Jurkat, Clone E6-1 (cell line): ENCODE results near the gene CPT1C.

ENCODE experiments used
- DNase-seq: peaks from one replicate; pipeline ENCODE4 v3.0.0-alpha.2; 2011; ENCODE audit warnings: low read depth, low spot score
- H3K4me3 ChIP-seq: 2 replicates; pipeline ENCODE4 v1.5.1; 2011; ENCODE audit warnings: mild to moderate bottlenecking, low read length, control low read depth, moderate library complexity

The CPT1C gene

DNA sequence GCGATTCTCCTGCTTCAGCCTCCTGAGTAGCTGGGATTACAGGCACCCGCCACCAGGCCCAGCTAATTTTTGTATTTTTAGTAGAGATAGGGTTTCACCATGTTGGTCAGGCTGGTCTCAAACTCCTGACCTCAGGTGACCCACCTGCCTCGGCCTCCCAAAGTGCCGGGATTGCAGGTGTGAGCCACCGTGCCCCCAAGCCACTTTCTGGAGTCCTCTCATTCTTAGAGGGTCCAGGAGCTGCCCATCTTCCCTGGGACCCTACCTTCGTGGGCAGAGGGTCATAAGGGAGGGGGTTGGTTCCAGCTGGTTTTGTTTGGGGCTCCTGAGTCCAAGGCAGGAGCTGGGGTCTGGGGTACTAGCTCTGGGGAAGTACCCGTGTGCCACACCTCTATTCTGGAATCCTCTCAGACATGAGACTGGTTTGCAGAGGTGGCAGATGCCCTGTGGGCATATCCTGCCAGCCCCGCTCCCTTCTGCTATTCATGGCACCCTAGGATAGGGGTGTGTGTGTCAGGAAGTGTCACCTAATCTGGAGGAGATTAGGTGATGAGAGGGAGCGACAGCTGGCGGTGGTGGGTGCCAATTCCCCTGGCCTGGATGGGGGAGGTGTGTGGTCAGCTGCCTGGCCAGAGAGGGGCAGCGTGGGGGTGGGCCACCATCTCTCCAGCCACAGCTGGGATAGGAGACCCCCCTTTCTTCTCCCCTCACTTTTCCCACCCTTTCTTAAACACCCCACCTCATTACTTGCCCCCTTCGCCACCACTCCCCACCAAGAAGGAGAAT, 11.7 kb upstream of the CPT1C start:
- H3K4me3 ChIP-seq, result no peak overlapping the region
- no peak for DNase-seq

DNA sequence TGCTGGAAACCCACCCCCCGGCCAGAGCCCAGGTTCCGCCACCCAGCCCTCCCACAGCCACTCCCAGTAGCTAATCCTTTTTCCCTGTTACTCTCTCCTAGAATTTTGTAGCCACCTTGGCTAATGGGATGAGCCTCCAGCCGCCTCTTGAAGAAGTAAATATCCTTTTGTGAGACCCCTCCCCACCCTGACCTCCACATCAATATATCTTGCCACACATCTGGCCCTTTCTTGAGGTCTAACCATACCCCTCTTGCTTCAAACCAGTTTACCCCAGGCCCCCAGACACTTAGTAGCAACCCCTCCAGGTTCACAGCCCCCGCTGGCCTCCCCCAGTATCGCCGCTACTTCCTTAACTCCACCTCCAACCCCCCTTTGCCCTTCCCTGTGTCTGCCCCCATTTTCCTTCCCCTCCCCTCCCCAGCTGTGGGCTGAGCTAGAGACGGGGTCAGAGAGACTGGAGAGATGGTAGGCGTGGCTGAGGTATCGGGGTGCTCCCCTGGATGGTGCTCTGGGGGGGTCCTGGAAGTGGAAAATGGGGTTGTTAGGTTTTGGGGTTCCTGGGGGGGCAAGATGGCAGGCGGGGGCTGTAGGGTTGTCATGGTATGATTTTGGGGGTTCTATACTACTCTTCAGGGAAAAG, 11.0 kb upstream of the CPT1C start:
- no peak overlapping the region for H3K4me3 ChIP-seq
- DNase-seq, result no peak

DNA sequence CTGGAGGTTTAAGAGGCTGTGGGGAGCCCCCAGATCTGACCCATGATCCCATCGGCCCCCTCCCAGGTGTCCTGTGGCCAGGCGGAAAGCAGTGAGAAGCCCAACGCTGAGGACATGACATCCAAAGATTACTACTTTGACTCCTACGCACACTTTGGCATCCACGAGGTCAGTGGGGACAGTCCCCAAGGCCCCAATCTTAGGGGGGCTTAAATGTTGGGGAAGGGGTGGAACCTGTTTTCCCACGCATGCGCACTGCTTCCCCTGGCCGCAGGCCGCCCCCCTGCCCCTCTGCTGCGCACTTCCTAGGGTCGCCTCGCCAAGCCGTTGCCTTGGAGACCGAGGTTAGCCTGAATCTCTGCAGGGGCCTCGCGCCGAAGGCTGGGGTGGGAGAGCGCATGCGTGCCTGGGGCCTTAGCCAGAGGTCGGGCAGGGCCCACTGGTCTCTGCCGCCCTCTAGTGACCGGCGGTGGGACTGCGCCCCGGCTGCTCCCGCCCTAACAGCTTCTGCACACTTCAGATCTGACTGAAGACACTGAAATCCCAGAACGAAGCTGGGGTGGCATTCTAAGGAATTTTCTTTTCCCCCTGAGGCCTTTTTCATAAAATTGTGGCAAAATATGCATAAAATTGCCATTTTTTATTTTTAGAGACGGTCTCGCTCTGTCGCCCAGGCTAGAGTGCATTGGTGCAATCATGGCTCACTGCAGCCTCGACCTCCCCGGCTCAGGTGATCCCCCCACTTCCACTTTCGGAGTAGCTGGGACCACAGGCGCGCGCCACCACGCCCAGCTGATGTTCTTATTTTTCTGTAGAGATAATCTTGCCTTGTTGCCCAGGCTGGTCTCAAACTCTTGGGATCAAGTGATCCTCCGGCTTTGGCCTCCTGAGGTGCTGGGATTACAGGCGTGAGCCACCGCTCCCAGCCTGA, 10.2 kb upstream of the CPT1C start:
- peak overlapping the region; percentile 11; the same call in 1 of the 2 replicates for H3K4me3 ChIP-seq

DNA sequence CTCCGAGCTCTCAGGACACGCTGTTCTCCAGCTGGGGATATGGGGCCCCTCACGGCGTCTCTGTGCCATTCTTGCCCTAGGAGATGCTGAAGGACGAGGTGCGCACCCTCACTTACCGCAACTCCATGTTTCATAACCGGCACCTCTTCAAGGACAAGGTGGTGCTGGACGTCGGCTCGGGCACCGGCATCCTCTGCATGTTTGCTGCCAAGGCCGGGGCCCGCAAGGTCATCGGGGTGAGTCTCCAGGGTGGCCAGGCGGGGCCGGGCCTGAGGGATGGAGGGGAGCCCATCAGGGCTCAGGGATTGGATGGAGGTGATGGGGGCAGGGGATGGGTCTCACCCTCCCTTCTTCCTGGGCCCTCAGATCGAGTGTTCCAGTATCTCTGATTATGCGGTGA, 9.1 kb upstream of the CPT1C start:
- DNase-seq, result no peak
- H3K4me3 ChIP-seq, result no peak overlapping the region

More for the DNA sequence above, 10.2 kb upstream of the CPT1C start:
- DNase-seq, result peak; percentile 80

DNA sequence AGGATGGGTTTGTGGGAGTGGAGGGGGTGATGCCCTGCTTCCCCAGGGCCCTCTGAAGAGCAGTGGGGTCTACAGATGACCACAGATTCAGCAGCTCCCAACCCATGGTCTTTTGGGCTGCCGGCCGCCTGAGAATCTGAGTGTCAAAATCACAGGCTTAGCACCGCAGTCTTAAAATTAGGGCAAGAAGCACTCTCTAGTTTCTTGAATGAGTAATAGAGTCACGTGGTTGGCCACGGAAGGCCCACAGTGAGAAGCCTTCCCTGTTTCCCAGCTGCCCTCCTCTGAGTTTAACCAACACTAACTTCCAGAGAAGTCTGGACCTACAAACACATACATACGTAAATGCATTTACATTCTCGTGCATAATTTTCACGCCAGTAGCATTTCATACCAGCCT, 8.6 kb upstream of the CPT1C start:
- no peak overlapping the region for H3K4me3 ChIP-seq
- DNase-seq, result no peak

DNA sequence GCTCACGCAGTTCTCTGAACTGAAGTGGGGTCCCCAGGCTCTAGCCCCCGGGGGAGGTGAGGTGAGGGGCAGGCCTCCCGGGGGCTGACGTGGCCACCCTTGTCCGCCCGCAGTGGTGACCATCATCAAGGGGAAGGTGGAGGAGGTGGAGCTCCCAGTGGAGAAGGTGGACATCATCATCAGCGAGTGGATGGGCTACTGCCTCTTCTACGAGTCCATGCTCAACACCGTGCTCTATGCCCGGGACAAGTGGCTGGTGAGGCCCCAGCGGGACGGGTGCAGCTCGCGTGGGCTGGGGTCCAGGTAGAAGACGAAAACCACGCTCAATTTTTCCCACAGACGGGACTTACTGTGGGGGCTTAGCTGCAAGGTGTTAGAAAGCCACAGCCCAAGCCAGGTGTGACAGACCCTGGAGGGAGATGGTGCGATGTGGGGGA, 7.1 kb upstream of the CPT1C start:
- DNase-seq, result no peak
- no peak overlapping the region for H3K4me3 ChIP-seq

DNA sequence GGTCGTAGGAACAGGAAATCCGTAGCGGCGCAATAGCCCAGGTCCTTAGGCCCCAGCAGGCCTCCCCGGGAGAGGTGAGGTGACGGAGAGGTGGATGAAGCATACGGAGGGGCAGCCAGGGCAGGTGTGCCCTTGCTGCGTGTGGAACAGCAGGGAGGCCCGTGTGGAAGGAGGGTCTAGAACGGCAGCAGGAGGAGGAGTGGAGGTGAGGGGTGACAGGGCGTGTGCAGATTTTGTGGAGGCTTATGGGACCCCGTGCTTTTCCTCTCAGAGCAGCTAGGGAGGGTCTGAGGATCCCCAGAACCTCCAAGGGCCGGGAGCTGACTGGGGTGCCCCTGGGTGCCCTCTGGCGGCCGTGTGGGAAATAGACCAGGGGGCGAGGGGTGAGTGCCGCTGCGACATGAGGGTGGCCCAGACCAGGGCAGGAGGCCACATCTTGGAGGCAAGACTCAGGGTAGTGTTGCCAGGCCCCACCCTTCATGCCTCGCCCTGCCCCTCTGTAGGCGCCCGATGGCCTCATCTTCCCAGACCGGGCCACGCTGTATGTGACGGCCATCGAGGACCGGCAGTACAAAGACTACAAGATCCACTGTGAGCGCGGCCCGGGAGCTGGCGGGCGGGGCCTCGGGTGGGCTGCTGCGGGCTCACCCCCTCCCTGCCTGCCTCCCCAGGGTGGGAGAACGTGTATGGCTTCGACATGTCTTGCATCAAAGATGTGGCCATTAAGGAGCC, 6.5 kb upstream of the CPT1C start:
- no peak overlapping the region for H3K4me3 ChIP-seq
- no peak for DNase-seq

DNA sequence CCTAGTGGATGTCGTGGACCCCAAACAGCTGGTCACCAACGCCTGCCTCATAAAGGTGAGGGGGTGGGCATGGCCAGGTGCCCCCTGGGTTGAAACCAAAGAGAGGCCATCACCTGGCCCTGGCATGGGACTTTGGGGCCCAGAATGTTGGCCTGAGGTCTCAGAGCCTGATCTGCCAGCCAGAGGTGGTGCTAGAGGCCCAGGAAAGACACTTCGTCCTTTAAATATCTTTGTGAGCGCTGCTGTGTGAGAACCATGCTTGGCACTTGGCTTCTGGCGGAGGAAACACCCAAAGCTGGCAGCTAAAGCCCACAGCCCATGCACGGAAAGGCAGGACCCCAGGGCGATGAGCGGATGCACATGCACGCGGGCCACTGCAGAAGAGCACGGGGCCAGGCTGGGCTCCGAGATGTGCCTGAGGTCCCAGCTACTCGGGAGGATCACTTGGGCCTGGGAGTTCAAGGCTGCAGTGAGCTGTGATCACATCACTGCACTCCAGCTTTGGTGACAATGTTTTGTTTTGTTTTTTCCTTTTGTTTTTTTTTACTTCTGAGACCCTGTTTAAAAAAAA, 5.8 kb upstream of the CPT1C start:
- H3K4me3 ChIP-seq, result no peak overlapping the region
- DNase-seq, result no peak

DNA sequence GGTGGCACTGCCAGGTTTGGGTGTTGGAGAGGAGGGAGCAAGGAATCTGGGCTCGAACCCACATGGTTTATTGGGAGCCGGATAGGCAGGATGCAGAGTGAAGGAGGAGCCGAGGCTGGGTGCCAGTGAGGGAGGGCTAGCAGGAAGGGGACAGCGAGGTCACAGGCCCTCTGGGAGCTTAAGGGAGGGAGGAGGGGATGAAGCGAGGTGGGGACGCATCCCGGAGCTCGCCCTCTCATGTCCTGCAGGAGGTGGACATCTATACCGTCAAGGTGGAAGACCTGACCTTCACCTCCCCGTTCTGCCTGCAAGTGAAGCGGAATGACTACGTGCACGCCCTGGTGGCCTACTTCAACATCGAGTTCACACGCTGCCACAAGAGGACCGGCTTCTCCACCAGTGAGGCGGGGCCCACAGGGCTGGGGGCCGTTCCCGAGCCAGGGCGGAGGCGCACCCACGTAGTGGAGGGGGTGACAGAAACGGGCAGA, 5.0 kb upstream of the CPT1C start:
- no peak overlapping the region for H3K4me3 ChIP-seq
- DNase-seq, result no peak

DNA sequence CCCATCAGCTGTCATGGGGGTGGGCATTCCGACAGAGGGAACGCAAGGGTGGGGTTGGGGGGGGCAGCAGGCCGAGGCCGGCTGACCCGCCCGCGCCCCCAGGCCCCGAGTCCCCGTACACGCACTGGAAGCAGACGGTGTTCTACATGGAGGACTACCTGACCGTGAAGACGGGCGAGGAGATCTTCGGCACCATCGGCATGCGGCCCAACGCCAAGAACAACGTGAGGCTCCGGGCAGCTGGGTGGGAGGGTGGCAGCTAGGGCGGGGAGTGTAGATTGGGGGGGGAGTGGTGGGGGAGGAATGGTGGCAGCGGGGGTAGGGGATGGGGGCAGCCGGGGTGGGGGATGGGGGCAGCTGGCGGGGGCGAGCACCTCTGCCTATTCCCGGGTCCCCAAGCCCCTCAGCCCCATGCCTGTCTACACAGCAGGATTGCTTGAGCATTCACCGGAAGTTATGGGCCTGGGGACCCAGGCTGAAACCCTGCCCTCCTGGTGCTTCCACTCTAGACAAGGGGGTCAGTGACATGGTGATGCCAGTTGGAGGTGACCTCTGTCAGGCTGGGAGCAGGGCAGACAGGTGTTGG, 4.3 kb upstream of the CPT1C start:
- H3K4me3 ChIP-seq, result no peak overlapping the region
- DNase-seq, result no peak

DNA sequence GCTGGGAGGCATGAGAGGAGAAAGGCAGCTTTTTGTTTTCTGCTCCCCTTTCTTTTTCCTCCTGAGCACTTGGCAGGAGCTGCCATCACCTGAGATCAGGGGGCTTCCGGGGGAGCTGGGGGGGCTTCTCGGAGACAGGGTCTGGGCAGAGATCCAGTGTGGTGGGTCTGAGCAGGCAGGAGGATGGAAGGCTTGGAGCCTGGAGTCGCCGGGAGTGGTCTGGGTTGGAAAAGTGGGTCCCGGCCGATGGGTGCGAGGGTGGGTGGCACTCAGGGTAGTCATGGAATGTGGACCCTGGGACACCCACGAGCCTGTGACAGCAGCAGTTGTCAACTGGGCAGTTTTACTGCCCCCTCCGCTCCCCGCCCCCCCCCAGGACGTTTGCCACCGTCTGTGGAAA, 3.8 kb upstream of the CPT1C start:
- no peak overlapping the region for H3K4me3 ChIP-seq
- no peak for DNase-seq

DNA sequence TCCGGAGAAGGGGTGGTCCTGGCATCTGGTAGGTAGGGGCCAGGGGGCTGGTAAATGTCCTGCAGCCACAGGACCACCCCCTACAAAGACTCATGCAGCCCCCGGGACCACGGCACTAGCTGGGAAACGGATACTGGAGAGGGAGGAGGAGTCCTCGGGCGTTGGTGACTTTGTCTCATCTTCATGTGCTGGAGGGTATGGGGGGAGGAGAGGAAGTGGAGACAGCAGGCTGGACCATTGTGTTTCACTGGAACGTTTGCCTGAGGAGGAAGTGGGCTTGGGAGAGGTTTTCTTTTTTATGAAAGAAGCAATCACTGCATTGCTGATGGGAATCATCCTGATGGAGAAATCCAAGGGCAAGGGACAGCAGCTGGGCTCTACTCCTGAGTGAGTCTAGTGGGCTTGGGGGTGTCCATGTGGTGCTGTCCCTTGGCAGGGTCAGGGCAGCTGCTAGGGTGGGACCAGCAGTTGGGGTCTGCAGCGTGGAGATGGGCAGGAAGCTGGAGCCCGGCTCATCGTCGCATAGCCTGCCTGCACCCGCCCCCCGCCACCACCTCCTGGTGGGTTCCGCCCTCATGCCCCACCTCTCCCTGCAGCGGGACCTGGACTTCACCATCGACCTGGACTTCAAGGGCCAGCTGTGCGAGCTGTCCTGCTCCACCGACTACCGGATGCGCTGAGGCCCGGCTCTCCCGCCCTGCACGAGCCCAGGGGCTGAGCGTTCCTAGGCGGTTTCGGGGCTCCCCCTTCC, 3.2 kb upstream of the CPT1C start:
- H3K4me3 ChIP-seq, result no peak overlapping the region
- no peak for DNase-seq

DNA sequence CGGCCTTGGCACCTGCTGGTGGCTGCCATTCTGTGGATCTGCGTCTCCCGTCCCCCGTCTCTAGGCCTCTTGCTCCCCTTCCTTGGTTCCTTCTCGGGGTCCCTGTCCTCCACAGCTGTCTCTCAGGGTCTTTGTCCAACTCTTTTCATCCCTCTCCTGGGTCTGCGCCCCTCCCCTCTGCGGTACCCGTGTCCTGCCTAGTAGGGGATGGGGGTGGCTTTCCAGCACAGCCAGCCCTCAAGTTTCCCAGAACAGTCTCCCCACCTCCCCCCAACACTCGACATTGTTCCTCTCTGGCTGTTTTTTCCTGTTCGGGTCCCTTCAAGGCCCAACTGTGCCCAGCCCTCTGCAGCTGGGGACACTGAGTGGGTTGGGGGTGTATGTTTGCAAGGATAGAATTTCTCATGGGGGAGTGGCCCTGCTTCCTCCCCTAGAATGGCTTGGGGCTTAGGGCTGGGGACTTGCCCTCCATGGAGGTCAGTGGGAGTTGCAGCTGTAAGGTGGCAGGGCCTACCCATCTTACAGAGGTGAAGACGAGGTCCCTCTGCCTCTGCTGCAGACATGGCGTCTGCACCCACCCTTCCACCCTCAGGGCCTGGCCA, 2.3 kb upstream of the CPT1C start:
- no peak overlapping the region for H3K4me3 ChIP-seq
- no peak for DNase-seq

DNA sequence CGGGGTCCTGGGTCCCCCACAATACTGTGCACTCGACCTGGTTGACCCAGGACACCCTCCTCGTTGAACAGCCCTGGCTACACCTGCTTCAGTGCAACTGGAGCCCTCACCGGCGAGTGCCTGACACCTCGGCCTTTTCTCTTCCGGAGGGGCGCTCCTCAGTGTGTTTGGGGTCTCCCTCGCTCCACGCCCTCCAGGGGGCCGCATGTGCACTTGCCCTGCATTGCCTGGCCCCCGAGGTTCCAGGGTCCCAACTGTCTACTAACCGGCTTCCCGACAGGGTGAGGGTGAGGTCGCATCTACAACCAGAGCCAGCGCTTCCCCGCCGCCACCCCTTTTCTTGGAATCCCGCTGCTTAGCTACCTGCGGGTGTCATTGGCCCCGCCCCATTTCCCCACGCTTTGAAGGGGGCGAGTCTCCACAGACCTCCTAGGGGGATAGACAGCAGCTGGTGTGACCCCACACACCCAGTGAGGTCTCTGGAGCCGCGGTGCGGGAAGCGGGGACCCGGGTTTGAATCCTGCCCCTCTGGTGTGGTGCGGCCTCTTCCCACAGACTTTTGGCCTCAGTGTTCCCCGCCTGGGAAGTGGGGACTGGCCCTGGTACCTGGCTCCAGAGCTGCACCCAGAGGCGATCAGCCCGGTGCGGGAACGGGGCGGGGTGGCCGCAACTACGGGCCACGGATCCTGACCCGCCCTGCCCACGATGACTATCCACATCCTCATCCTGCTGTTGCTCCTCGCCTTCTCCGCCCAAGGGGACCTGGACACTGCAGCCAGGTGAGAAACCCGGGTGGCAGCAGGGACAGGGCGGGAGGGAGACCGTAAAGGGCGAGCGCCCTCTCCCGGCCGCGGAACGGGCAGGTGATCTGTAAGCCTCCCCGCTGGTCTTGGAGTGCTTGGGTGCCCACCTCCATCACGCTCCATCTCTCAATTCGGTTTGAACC, 1.5 kb upstream of the CPT1C start, which contains the start of gene ADM5:
TSS of gene ADM5 (plus strand) at position 462 of the 946 bp plus-strand sequence. CDS start at position 706, 244 bp downstream.
- DNase-seq, result no peak
- no peak within 1 kb of the TSS for H3K4me3 ChIP-seq

DNA sequence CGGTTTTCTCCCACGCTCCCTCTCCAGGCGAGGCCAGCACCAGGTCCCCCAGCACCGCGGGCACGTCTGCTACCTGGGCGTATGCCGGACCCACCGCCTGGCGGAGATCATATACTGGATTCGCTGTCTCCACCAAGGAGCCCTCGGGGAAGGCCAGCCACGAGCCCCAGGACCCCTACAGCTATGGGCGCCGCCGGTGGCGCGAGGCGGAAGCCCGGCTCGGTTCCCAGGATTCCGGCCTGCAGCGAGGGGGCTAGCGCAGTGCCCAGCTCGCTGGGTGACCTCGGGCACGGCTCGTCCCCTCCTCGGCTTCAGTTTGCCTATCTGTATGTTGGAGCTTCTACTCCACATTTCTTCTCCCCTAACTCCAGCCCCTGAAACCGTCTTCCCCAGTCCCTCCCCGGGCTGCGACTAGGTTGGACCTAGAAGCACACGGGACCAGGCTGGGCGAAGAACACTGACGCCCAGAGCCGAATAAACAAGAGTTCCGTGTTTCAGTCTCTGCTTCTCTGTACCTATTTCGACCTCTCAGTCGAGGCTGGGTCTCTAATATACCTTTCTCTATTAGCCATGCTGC, 749 bp upstream of the CPT1C start:
- no peak overlapping the region for H3K4me3 ChIP-seq
- DNase-seq, result no peak
